Cardiac muscle cell (in vitro differentiated cells and primary cell): Measurements from ENCODE around the gene SYT12. TPM values are rescaled to one million over a fixed set of nuclear protein-coding genes. Genes with fewer than 3 reads are reported as not detected.
A peak's percentile ranks its signal among the peaks of the same experiment; 100 is the strongest.

Experiments used
- DNase-seq, 2 donors: peaks; one replicate each; pipeline versions ENCODE4 v3.0.0 to v3.0.0-alpha.2; 2010 to 2017; ENCODE audit warnings: low read depth in 1 of 2, low spot score in 1 of 2
- H3K27ac ChIP-seq: fragments of 200-600 bp; sonication (generic); 2 replicates; pipeline ENCODE4 v1.5.1; 2016
- H3K27me3 ChIP-seq: fragments of 200-600 bp; sonication (generic); 2 replicates; pipeline ENCODE4 v1.6.0; 2016; ENCODE audit warnings: control low read depth
- H3K36me3 ChIP-seq: fragments of 200-600 bp; sonication (generic); 2 replicates; pipeline ENCODE4 v1.5.1; 2016; ENCODE audit warnings: control low read depth
- H3K4me1 ChIP-seq: fragments of 200-600 bp; sonication (generic); 2 replicates; pipeline ENCODE4 v1.8.1; 2017; ENCODE audit warnings: low read depth, mild to moderate bottlenecking, mixed run types
- H3K4me3 ChIP-seq: fragments of 200-600 bp; sonication (generic); 2 replicates; pipeline ENCODE4 v1.5.1; 2016; ENCODE audit warnings: mild to moderate bottlenecking
- H3K9me3 ChIP-seq: fragments of 200-600 bp; sonication (generic); 2 replicates; pipeline ENCODE4 v1.5.1; 2017; ENCODE audit warnings: low read depth, mild to moderate bottlenecking, control low read depth
- CTCF ChIP-seq: IDR thresholded peaks from 2 replicates; pipeline ENCODE4 v1.5.1; 2012; ENCODE audit warnings: low read depth, mild to moderate bottlenecking, low read length
- polyA plus RNA-seq: library from polyadenylated mRNA; unstranded; fragments of >200 nt; fragmentation: Nextera tagmentation; extraction: Ambion mirVana; gene quantifications from 2 replicates; pipeline ENCODE4 v1.2.1, GENCODE V29; 2016
- total RNA-seq: library from RNA; depleted of rRNA; stranded (reverse); fragments of >200 nt; gene quantifications from 2 replicates; pipeline ENCODE4 v1.2.3, GENCODE V29; 2016

The SYT12 gene
- total RNA-seq (0.21 and 0.53 TPM in 2 replicates), polyA plus RNA-seq (0.62 TPM in 1 of 2 replicates, not detected in the other)

GRCh38 chr11:67022961-67023956 lies at the start of gene SYT12:
TSS of gene SYT12 (plus strand) at chr11:67023134. CDS start at chr11:67030145, 7,011 bp downstream.
- H3K27ac ChIP-seq, result no peak within 1 kb of the TSS
- no peaks in the 10 kb centered on the region for H3K9me3 ChIP-seq
- TF ChIP-seq CTCF, result no peak
- peak within 1 kb of the TSS; percentile 51 for H3K4me3 ChIP-seq
- H3K36me3 ChIP-seq, result no peaks in the 10 kb centered on the region
- peak; percentile 29 to 43 for DNase-seq
- H3K4me1 ChIP-seq, result no peaks in the 10 kb centered on the region
- peaks cover 40% of the 10 kb centered on the region for H3K27me3 ChIP-seq

GRCh38 chr11:66973956-66974580 lies 48.9 kb upstream of the SYT12 start:
- Histone ChIP-seq H3K4me1 (no peaks in the 10 kb centered on the region), H3K4me3 (no peak overlapping the region), H3K27me3 (no peaks in the 10 kb centered on the region), H3K27ac (no peak overlapping the region), H3K9me3 (no peaks in the 10 kb centered on the region), H3K36me3 (no peaks in the 10 kb centered on the region)
- peak in 1 of 2 donors; percentile 70 for DNase-seq
- TF ChIP-seq CTCF, result no peak

GRCh38 chr11:66974724-66975404 lies 48.1 kb upstream of the SYT12 start, which contains the start of gene C11orf86:
TSS of gene C11orf86 (plus strand) at chr11:66975304. CDS start at chr11:66975363, 59 bp downstream.
- Histone ChIP-seq H3K4me1 (no peaks in the 10 kb centered on the region), H3K9me3 (no peaks in the 10 kb centered on the region), H3K27me3 (no peaks in the 10 kb centered on the region), H3K36me3 (no peaks in the 10 kb centered on the region), H3K27ac (no peak within 1 kb of the TSS), H3K4me3 (no peak within 1 kb of the TSS)
- no peak for TF ChIP-seq CTCF
- DNase-seq, result no peak

GRCh38 chr11:66975405-66976027 lies 47.4 kb upstream of the SYT12 start:
- no peak for TF ChIP-seq CTCF
- no peak for DNase-seq

GRCh38 chr11:66976028-66976467 lies 46.9 kb upstream of the SYT12 start:
- TF ChIP-seq CTCF, result peak; percentile 83
- H3K4me1 ChIP-seq, result no peaks in the 10 kb centered on the region
- H3K4me3 ChIP-seq, result no peak overlapping the region
- H3K27me3 ChIP-seq, result no peaks in the 10 kb centered on the region
- no peak overlapping the region for H3K27ac ChIP-seq
- H3K9me3 ChIP-seq, result no peaks in the 10 kb centered on the region
- DNase-seq, result peak; percentile 43 to 57
- no peaks in the 10 kb centered on the region for H3K36me3 ChIP-seq

More at GRCh38 chr11:66975405-66976027, 47.4 kb upstream of the SYT12 start:
- H3K27me3 ChIP-seq, result no peaks in the 10 kb centered on the region
- H3K27ac ChIP-seq, result no peak overlapping the region
- H3K9me3 ChIP-seq, result no peaks in the 10 kb centered on the region
- no peaks in the 10 kb centered on the region for H3K36me3 ChIP-seq
- H3K4me3 ChIP-seq, result no peak overlapping the region
- no peaks in the 10 kb centered on the region for H3K4me1 ChIP-seq
